ENCODE results near the gene CAMK2D. TPM values are rescaled to one million over a fixed set of nuclear protein-coding genes. Genes with fewer than 3 reads are reported as not detected.

CAMK2D gene
- total RNA-seq, 2 experiments from 2014 or later = 104 to 120 TPM

DNA sequence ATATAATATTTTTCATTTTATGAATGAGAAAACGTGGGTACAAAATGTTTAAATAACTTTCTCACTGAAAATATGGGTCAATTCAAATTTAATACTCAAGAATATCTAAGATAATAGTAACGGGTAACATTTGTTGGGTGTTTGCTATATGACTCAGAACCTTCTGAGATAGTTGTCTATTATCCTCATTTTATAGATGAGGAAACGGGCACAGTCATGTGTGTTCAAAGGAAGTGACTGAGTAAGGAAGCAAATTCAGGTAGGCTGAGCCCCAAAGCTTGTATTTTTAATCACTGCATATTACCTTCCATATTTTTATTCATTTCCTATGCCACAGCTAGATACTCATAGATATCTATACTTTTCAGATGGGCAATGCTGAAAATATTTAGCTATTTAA lies 12.2 kb upstream of the CAMK2D start:
- Histone ChIP-seq H3K27ac (ENCODE audit: low read depth, low read length, poor library complexity, severe bottlenecking) (no peak overlapping the region), H3K79me2 (ENCODE audit: insufficient read depth, low read depth, low read length) (no peaks in the 10 kb centered on the region), H3K36me3 (ENCODE audit: insufficient read depth, low read length) (no peaks in the 10 kb centered on the region), H3K4me2 (ENCODE audit: low read length) (no peak overlapping the region), H3K9me2 (ENCODE audit: insufficient read depth, low read length) (no peaks in the 10 kb centered on the region), H2AFZ (ENCODE audit: low read length) (no peak overlapping the region), H3K9me3 (ENCODE audit: low read length) (no peaks in the 10 kb centered on the region), H3K4me1 (ENCODE audit: insufficient read depth, low read length, poor library complexity, severe bottlenecking) (no peaks in the 10 kb centered on the region), H3K4me3 (ENCODE audit: low read depth, low read length, poor library complexity, severe bottlenecking) (no peak overlapping the region), H4K20me1 (ENCODE audit: insufficient read depth, low read length) (no peaks in the 10 kb centered on the region)
- ChIA-PET CTCF (ENCODE audit: unreplicated experiment) (no interaction called here), POLR2A (interaction anchor here (0.6 to 1.2 kb wide), 2 partner anchors 11 to 905 kb away, joined by 3 to 5 read pairs; no protein-coding TSS in a partner anchor)
- no TSS peak for BruUV-seq (replicated peaks)
- TF ChIP-seq EZH2phosphoT487 (IDR thresholded peaks at IDR 0.05; ENCODE audit: borderline replicate concordance, low read depth, low read length) = no peak
- TF ChIP-seq, protein P1, sequence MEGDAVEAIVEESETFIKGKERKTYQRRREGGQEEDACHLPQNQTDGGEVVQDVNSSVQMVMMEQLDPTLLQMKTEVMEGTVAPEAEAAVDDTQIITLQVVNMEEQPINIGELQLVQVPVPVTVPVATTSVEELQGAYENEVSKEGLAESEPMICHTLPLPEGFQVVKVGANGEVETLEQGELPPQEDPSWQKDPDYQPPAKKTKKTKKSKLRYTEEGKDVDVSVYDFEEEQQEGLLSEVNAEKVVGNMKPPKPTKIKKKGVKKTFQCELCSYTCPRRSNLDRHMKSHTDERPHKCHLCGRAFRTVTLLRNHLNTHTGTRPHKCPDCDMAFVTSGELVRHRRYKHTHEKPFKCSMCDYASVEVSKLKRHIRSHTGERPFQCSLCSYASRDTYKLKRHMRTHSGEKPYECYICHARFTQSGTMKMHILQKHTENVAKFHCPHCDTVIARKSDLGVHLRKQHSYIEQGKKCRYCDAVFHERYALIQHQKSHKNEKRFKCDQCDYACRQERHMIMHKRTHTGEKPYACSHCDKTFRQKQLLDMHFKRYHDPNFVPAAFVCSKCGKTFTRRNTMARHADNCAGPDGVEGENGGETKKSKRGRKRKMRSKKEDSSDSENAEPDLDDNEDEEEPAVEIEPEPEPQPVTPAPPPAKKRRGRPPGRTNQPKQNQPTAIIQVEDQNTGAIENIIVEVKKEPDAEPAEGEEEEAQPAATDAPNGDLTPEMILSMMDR (conservative IDR thresholded peaks at IDR 0.05; ENCODE audit: low read length) = no peak
- intact Hi-C loops (cut with micrococcal nuclease; ENCODE audit: unreplicated experiment) = no loop called here
- no peak for DNase-seq (ENCODE audit: low spot score)

DNA sequence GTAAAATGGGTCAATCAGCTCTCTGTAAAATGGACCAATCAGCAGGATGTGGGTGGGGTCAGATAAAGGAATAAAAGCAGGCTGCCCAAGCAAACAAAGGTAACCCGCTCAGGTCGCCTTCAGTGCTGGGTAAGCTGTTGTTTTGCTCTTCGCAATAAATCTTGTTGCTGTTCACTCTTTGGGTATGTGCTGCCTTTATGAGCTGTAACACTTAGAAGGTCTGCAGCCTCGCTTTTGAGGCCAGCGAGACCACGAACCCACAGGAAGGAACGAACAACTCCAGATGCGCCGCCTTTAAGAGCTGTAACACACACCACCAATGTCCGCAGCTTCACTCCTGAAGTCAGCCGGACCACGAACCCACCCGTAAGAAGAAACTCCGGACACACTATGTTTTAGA lies 11.5 kb upstream of the CAMK2D start:
- no TSS peak for BruUV-seq (replicated peaks)
- intact Hi-C loops (cut with micrococcal nuclease; ENCODE audit: unreplicated experiment) = no loop called here
- TF ChIP-seq EZH2phosphoT487 (IDR thresholded peaks at IDR 0.05; ENCODE audit: borderline replicate concordance, low read depth, low read length) = no peak
- TF ChIP-seq, protein P1 (conservative IDR thresholded peaks at IDR 0.05; ENCODE audit: low read length) = no peak
- H3K9me2 ChIP-seq (ENCODE audit: insufficient read depth, low read length) = no peaks in the 10 kb centered on the region
- CTCF ChIA-PET (ENCODE audit: unreplicated experiment) = no interaction called here
- no peaks in the 10 kb centered on the region for H3K79me2 ChIP-seq (ENCODE audit: insufficient read depth, low read depth, low read length)
- H3K36me3 ChIP-seq (ENCODE audit: insufficient read depth, low read length) = no peaks in the 10 kb centered on the region
- H3K4me3 ChIP-seq (ENCODE audit: low read depth, low read length, poor library complexity, severe bottlenecking) = no peak overlapping the region
- no peaks in the 10 kb centered on the region for H3K4me1 ChIP-seq (ENCODE audit: insufficient read depth, low read length, poor library complexity, severe bottlenecking)
- H4K20me1 ChIP-seq (ENCODE audit: insufficient read depth, low read length) = no peaks in the 10 kb centered on the region
- no peak overlapping the region for H3K4me2 ChIP-seq (ENCODE audit: low read length)
- DNase-seq (ENCODE audit: low spot score) = no peak
- H3K9me3 ChIP-seq (ENCODE audit: low read length) = no peaks in the 10 kb centered on the region
- POLR2A ChIA-PET = interaction anchor here (1.2 kb wide), 1 partner anchor 12 kb away, joined by 3 read pairs; no protein-coding TSS in a partner anchor
- no peak overlapping the region for H2AFZ ChIP-seq (ENCODE audit: low read length)
- H3K27ac ChIP-seq (ENCODE audit: low read depth, low read length, poor library complexity, severe bottlenecking) = no peak overlapping the region

DNA sequence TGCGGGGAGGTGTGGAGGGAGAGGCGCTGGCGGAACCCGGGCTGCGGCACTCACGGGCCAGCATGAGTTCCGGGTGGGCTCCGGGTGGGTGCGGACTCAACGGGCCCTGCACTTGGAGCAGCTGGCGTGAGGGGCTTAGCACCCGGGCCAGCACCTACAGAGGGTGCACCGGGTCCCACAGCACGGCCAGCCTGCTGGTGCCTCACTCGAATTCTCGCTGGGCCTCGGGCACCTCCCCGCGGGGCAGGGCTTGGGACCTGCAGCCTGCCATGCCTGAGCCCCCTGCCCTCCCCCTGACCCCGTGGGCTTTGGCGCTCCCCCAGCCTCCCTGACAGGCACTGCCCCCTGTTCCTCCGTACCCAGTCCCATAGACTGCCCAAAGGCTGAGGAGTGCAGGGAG lies 10.8 kb upstream of the CAMK2D start:
- Histone ChIP-seq H3K9me3 (ENCODE audit: low read length) (no peaks in the 10 kb centered on the region), H3K79me2 (ENCODE audit: insufficient read depth, low read depth, low read length) (no peaks in the 10 kb centered on the region), H3K36me3 (ENCODE audit: insufficient read depth, low read length) (no peaks in the 10 kb centered on the region), H3K9me2 (ENCODE audit: insufficient read depth, low read length) (no peaks in the 10 kb centered on the region), H3K4me2 (ENCODE audit: low read length) (no peak overlapping the region), H2AFZ (ENCODE audit: low read length) (no peak overlapping the region), H3K4me1 (ENCODE audit: insufficient read depth, low read length, poor library complexity, severe bottlenecking) (no peaks in the 10 kb centered on the region), H3K4me3 (ENCODE audit: low read depth, low read length, poor library complexity, severe bottlenecking) (no peak overlapping the region), H3K27ac (ENCODE audit: low read depth, low read length, poor library complexity, severe bottlenecking) (no peak overlapping the region), H4K20me1 (ENCODE audit: insufficient read depth, low read length) (no peaks in the 10 kb centered on the region)
- ChIA-PET POLR2A (no interaction called here), CTCF (ENCODE audit: unreplicated experiment) (no interaction called here)
- DNase-seq (ENCODE audit: low spot score) = no peak
- TF ChIP-seq, protein P1 (conservative IDR thresholded peaks at IDR 0.05; ENCODE audit: low read length) = no peak
- TF ChIP-seq EZH2phosphoT487 (IDR thresholded peaks at IDR 0.05; ENCODE audit: borderline replicate concordance, low read depth, low read length) = no peak
- no TSS peak for BruUV-seq (replicated peaks)
- intact Hi-C loops (cut with micrococcal nuclease; ENCODE audit: unreplicated experiment) = no loop called here

Data from OCI-LY7 (cell line).